Psoas muscle (tissue), 8 donors: ENCODE results near the gene PTBP3. TPM values are rescaled to one million over a fixed set of nuclear protein-coding genes. Genes with fewer than 3 reads are reported as not detected.

Source experiments
- ATAC-seq, 4 donors: fragments of 200-7000 bp; cut with Tn5 transposase; one replicate each; pipeline ENCODE4 v1.9.1; 2020; ENCODE audit warnings: moderate library complexity in 3 of 4, mild to moderate bottlenecking in 2 of 4
- DNase-seq, 2 donors: peaks; one replicate each; pipeline ENCODE4 v3.0.0-alpha.2; 2020
- H3K27ac ChIP-seq: fragments of 200-600 bp; one replicate; pipeline ENCODE4 v1.8.0; 2022
- H3K27me3 ChIP-seq, 3 donors: fragments of 200-600 bp in 1 of 3; one replicate each; pipeline versions ENCODE4 v1.6.1 to v1.8.0; 2013 to 2022; ENCODE audit warnings: low read length in 2 of 3, mild to moderate bottlenecking in 2 of 3, moderate library complexity in 1 of 3; ENCODE audit not compliant: insufficient read depth in 3 of 3
- H3K36me3 ChIP-seq, 2 donors: fragments of 200-600 bp in 1 of 2; one replicate each; pipeline versions ENCODE4 v1.6.1 to v1.8.0; 2013 to 2022; ENCODE audit warnings: low read depth in 1 of 2, mild to moderate bottlenecking in 1 of 2, moderate library complexity in 1 of 2; ENCODE audit not compliant: insufficient read depth in 1 of 2
- H3K4me1 ChIP-seq: fragments of 200-600 bp; one replicate; pipeline ENCODE4 v1.8.0; 2022
- H3K4me3 ChIP-seq: fragments of 200-600 bp; one replicate; pipeline ENCODE4 v1.8.0; 2022; ENCODE audit warnings: mild to moderate bottlenecking
- H3K9me3 ChIP-seq: fragments of 200-600 bp; one replicate; pipeline ENCODE4 v1.8.0; 2022
- CTCF ChIP-seq: fragments of 200-600 bp; IDR thresholded peaks from one replicate; pipeline ENCODE4 v1.8.0; 2022; ENCODE audit warnings: antibody characterized with exemption
- WGBS, 3 donors: extraction: QIAGEN DNeasy Blood & Tissue Kit; methylation state at CpG; one replicate each; pipeline versions ENCODE4 v1.1.6 to v1.1.7; 2013; 5-methylcytosine and 5-hydroxymethylcytosine counted together
- intact Hi-C, 2 donors: fragments of 100-400 bp; cut with DNase I; formaldehyde crosslinking; loops; one replicate each; pipeline versions ENCODE4 v1.11.0 to v1.14.2; 2022
- polyA plus RNA-seq, 3 donors: library from polyadenylated mRNA; stranded (reverse); fragments of 200-250 nt; gene quantifications; one replicate each; pipeline ENCODE4 v1.2.3, GENCODE V29; 2013
- total RNA-seq, 4 donors: library from RNA; stranded (reverse); fragmentation: NEBNext Ultra II Directional in 2 of 4; extraction: Animal tissue kit (Norgen Biotek cat#: 25700) in 2 of 4; gene quantifications; one replicate each; pipeline versions ENCODE4 v1.2.1 to v1.2.4, GENCODE V29; 2021 to 2023
- donor health status: healthy with polysubstance abuse.
- donor health status: DM: no; HTN: no; CAD: no; lungs with moderate emphysema.
- donor health status: Bipolar disorder and iron deficiency.
- donor health status: healthy.
- donor health status: DM: yes; HTN: yes; CAD: no.
- donor health status: DM: no; HTN: no; CAD: no.
- donor health status: DM: no; HTN: no; CAD: no.
- donor health status: DM: yes; HTN: yes; CAD: no.

The PTBP3 gene
- total and polyA plus RNA-seq, 7 donors, result 2.8 to 26.9 (median 9.1) TPM

DNA sequence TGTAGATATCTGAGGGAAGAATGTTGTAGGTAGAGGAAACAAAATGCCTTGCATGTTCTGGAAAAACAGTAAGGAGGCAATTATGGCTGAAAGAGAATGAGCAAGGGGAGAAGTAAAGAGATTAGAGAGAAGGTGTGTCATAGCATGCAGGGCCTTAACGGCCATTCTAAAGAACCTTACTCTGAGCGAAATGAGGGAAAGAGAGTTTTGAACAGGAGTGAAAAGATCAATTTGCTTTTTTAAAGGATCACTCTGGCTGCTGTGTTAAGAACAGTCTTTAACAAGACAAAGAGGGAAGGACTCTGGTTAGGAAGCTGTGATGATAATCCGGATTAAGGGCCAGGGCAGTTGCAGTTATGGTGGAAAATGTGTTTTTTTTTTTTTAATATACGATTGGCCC lies 22.6 kb downstream of the PTBP3 start:
- Histone ChIP-seq H3K9me3 (no peaks in the 10 kb centered on the region), H3K4me3 (no peak overlapping the region), H3K27me3 (no peaks in the 10 kb centered on the region), H3K4me1 (no peaks in the 10 kb centered on the region), H3K36me3 (no peaks in the 10 kb centered on the region), H3K27ac (no peak overlapping the region)
- TF ChIP-seq CTCF, result no peak
- 84 to 91% (median 87%) methylated on average over 4 of the region's 4 CpGs for WGBS, 3 donors
- no peak for ATAC-seq
- intact Hi-C loops, result loop anchor here in 1 of 2 donors (10.0 kb wide), 1 partner anchor 46 kb away; no protein-coding TSS in a partner anchor
- no peak for DNase-seq

DNA sequence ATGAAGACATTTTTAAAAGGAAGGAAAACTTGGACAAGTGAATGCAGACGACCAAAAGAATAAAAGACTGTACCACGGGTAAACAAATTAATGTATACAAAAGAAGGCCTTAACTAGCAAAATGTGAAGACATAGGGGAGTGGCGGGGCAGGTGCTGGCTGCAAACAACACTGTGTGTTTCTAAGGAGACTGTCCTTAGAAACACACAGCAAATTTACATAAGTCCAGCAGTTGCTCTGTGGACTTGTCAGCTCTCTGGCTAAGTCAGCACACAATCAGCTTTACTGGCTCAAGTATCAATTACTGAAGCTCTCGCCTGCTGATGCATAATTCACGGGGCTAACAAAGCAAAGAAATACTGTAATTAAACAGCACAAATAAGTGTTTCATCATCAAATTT lies 24.8 kb downstream of the PTBP3 start:
- H3K27ac ChIP-seq, result no peak overlapping the region
- H3K27me3 ChIP-seq, result no peaks in the 10 kb centered on the region
- ATAC-seq, result no peak
- no peaks in the 10 kb centered on the region for H3K36me3 ChIP-seq
- no peak for DNase-seq
- WGBS, 3 donors, result 42 to 50% (median 48%) methylated on average over 5 of the region's 5 CpGs
- H3K9me3 ChIP-seq, result no peaks in the 10 kb centered on the region
- intact Hi-C loops, result no loop called here
- H3K4me1 ChIP-seq, result no peaks in the 10 kb centered on the region
- no peak for TF ChIP-seq CTCF
- H3K4me3 ChIP-seq, result no peak overlapping the region

DNA sequence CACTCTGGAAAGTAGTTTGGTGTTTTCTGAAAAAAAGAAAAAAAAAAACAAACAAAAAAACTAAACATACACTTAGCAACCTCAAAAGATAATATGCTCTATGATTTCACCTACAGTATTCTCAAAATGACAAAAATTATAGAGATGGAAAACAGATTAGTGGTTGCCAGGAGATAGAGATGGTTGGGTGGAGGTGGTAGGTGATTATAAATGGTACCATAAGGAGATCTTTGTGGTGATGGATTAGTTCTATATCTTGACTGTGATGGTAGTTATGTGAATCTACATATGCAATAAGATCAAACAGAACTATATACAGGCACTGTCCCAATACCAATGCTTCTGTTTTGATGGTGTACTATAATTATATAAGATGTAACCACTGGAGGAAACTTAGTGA lies 32.0 kb downstream of the PTBP3 start:
- Histone ChIP-seq H3K4me3 (no peak overlapping the region), H3K27ac (no peak overlapping the region), H3K36me3 (no peaks in the 10 kb centered on the region), H3K27me3 (no peaks in the 10 kb centered on the region), H3K9me3 (no peaks in the 10 kb centered on the region), H3K4me1 (no peaks in the 10 kb centered on the region)
- intact Hi-C loops, result no loop called here
- ATAC-seq (no peak), DNase-seq (no peak)
- TF ChIP-seq CTCF, result no peak

- intact Hi-C loops, result no loop called here
- no peak for TF ChIP-seq CTCF
Observed at GRCh38 chr9:112299514-112299913, 33.9 kb downstream of the PTBP3 start.

DNA sequence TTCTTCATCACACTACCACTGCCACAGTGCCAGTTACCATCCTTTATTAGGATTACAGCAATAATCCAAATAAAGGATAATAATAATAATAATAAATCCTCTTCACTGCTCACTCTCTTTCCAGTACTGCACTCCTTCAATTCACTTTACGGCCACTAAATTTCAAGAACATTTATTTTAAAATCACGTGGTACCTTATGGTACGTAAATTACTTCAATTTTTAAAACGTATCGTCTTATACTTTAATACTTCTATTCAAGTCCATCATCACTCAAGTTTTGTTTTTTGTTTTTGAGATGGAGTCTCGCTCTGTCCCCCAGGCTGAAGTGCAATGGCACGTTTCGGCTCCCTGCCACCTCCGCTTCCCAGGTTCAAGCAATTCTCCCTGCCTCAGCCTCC lies 36.5 kb downstream of the PTBP3 start:
- peaks cover 2 to 12% of the 10 kb centered on the region in 2 donors for H3K36me3 ChIP-seq
- H3K4me1 ChIP-seq, result no peaks in the 10 kb centered on the region
- no peaks in the 10 kb centered on the region for H3K27me3 ChIP-seq
- no peak for TF ChIP-seq CTCF
- 86 to 97% (median 91%) methylated on average over 9 of the region's 9 CpGs for WGBS, 3 donors
- intact Hi-C loops, result no loop called here
- DNase-seq (no peak), ATAC-seq (no peak)
- no peaks in the 10 kb centered on the region for H3K9me3 ChIP-seq
- H3K4me3 ChIP-seq, result no peak overlapping the region
- no peak overlapping the region for H3K27ac ChIP-seq

More at GRCh38 chr9:112299514-112299913, 33.9 kb downstream of the PTBP3 start:
- Histone ChIP-seq H3K27me3 (no peaks in the 10 kb centered on the region), H3K36me3 (no peaks in the 10 kb centered on the region), H3K4me1 (no peaks in the 10 kb centered on the region), H3K27ac (no peak overlapping the region), H3K4me3 (no peak overlapping the region), H3K9me3 (no peaks in the 10 kb centered on the region)
- peak in 2 of 4 donors; percentile 36 to 43 for ATAC-seq
- DNase-seq, result no peak
